Heart left ventricle (tissue), 16 donors: ENCODE results near the gene DNMT3A. TPM values are rescaled to one million over a fixed set of nuclear protein-coding genes. Genes with fewer than 3 reads are reported as not detected.

Experiments used
- ATAC-seq, 4 donors: fragments of 200-7000 bp; cut with Tn5 transposase; one replicate each; pipeline ENCODE4 v1.9.1; 2020 to 2022; ENCODE audit warnings: moderate library complexity in 4 of 4, mild to moderate bottlenecking in 3 of 4, moderate number of reproducible peaks in 1 of 4
- DNase-seq, 5 donors: peaks; one replicate each; pipeline ENCODE4 v3.0.0-alpha.2; 2020
- H3K27ac ChIP-seq, 12 donors: fragments of 200-600 bp; sonication (generic) in 4 of 12; one replicate each; pipeline versions ENCODE4 v1.5.0 to v1.8.0; 2016 to 2022; ENCODE audit warnings: mild to moderate bottlenecking in 2 of 12
- H3K27me3 ChIP-seq, 9 donors: fragments of 200-600 bp; sonication (generic) in 2 of 9; one replicate each; pipeline versions ENCODE4 v1.5.1 to v1.8.0; 2016 to 2022; ENCODE audit warnings: mild to moderate bottlenecking in 3 of 9
- H3K36me3 ChIP-seq, 9 donors: fragments of 200-600 bp; sonication (generic) in 2 of 9; one replicate each; pipeline versions ENCODE4 v1.5.0 to v1.8.0; 2018 to 2022; ENCODE audit warnings: mild to moderate bottlenecking in 2 of 9
- H3K4me1 ChIP-seq, 12 donors: fragments of 200-600 bp; sonication (generic) in 4 of 12; one replicate each; pipeline versions ENCODE4 v1.5.0 to v1.8.0; 2016 to 2022; ENCODE audit warnings: mild to moderate bottlenecking in 3 of 12
- H3K4me3 ChIP-seq, 12 donors: fragments of 200-600 bp; sonication (generic) in 4 of 12; one replicate each; pipeline versions ENCODE4 v1.5.0 to v1.8.0; 2017 to 2022; ENCODE audit warnings: mild to moderate bottlenecking in 9 of 12, moderate library complexity in 4 of 12
- H3K9me3 ChIP-seq, 12 donors: fragments of 200-600 bp; sonication (generic) in 4 of 12; one replicate each; pipeline versions ENCODE4 v1.5.0 to v1.8.0; 2016 to 2022; ENCODE audit warnings: mild to moderate bottlenecking in 1 of 12
- POLR2A ChIP-seq, 2 donors: fragments of 450-650 bp; IDR thresholded peaks; one replicate each; pipeline ENCODE4 v1.6.1; 2017; ENCODE audit warnings: antibody characterized with exemption in 2 of 2, mild to moderate bottlenecking in 2 of 2, moderate library complexity in 2 of 2
- WGBS, 4 donors: extraction: QIAGEN DNeasy Blood & Tissue Kit in 2 of 4; methylation state at CpG; one replicate each; pipeline versions ENCODE4 v1.1.5 to v1.1.7; 2013 to 2018; 5-methylcytosine and 5-hydroxymethylcytosine counted together
- intact Hi-C, 10 donors: fragments of 100-400 bp; cut with DNase I; formaldehyde crosslinking; loops; one replicate each; pipeline versions ENCODE4 v1.11.1 to v1.14.2; 2022
- polyA plus RNA-seq, 2 donors: library from polyadenylated mRNA; stranded (reverse); fragments of 200-250 nt; gene quantifications; one replicate each; pipeline ENCODE4 v1.2.3, GENCODE V29; 2013
- total RNA-seq, 9 donors: library from RNA; depleted of rRNA in 2 of 9; stranded (reverse); fragments of >200 nt in 2 of 9; fragmentation: NEBNext Ultra II Directional in 3 of 9; extraction: Animal tissue kit (Norgen Biotek cat#: 25700) in 3 of 9; gene quantifications; one replicate each; pipeline versions ENCODE4 v1.1.0 to v1.2.4, GENCODE V29; 2016 to 2023
- TF ChIP-seq, protein P1 (sequence below), 12 donors: fragments of 200-600 bp; sonication (generic) in 4 of 12; IDR thresholded peaks; one replicate each; pipeline versions ENCODE4 v1.5.0 to v1.8.0; 2018 to 2022; ENCODE audit warnings: antibody characterized with exemption in 12 of 12, mild to moderate bottlenecking in 5 of 12
- donor health status: ischemic (EF 13 %, LVEDD 7.1; RV severe dilation, severe dysfunction).
- donor health status: healthy with polysubstance abuse.
- donor health status: DM: no; HTN: yes; CAD: no.
- donor health status: DM: no; HTN: no; CAD: no.
- donor health status: ischemic (EF 25% LVEDD 6.9; RV normal size, moderate dysfunction).
- donor health status: ischemic (EF 25% LVEDD 5.7; RV mildly dilated, moderate dysfunction).
- donor health status: healthy.
- donor health status: DM: yes; HTN: yes; CAD: no.
- donor health status: ischemic (EF 35%, LVEDD 5.7; RV mildly dilated, moderate dysfunction).
- donor health status: nonischemic (EF 11% LVEDD 7.7; RV severe dilation, severe dysfunction).
- donor health status: DM: yes; HTN: yes; CAD: no.
- donor health status: PGD.
- donor health status: ischemic (EF 29% LVEDD 5.4; RV normal size, mild dysfunction).
- donor health status: nonischemic (EF 23%, LVEDD 6.1; RV moderate dilation, normal function).

The DNMT3A gene
- total and polyA plus RNA-seq, 11 donors: 3.5 to 26.0 (median 16.0) TPM

DNA sequence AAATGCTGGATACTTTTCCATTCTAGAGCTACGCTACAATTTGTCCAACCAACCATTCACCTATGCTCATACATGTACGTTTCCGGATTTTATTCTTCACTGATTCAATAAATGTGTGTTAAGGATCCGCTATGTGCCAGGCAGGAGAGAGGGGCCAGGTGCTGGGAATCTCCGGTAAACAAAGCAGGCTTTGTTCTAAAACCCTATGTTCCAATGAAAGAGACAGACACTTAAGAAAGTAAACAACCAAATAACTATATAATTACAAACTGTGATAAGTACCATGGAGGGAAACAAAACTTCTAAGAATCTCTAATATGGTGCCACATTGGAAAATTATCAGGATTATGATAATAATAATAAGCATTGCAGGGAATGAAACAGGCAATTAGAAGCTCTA, 151.2 kb downstream of the DNMT3A start:
- no peak for DNase-seq
- no peak overlapping the region for H3K27ac ChIP-seq
- no peaks in the 10 kb centered on the region for H3K36me3 ChIP-seq
- no peaks in the 10 kb centered on the region for H3K4me1 ChIP-seq
- H3K9me3 ChIP-seq: no peaks in the 10 kb centered on the region
- intact Hi-C loops: loop anchor here in 6 of 10 donors (5.0 to 10.0 kb wide), 5 partner anchors 216 to 786 kb away; partner anchors contain the start of gene DNAJC27 (in 1 of the 6)
- TF ChIP-seq POLR2A (IDR thresholded peaks at IDR 0.05): no peak
- TF ChIP-seq, protein P1, sequence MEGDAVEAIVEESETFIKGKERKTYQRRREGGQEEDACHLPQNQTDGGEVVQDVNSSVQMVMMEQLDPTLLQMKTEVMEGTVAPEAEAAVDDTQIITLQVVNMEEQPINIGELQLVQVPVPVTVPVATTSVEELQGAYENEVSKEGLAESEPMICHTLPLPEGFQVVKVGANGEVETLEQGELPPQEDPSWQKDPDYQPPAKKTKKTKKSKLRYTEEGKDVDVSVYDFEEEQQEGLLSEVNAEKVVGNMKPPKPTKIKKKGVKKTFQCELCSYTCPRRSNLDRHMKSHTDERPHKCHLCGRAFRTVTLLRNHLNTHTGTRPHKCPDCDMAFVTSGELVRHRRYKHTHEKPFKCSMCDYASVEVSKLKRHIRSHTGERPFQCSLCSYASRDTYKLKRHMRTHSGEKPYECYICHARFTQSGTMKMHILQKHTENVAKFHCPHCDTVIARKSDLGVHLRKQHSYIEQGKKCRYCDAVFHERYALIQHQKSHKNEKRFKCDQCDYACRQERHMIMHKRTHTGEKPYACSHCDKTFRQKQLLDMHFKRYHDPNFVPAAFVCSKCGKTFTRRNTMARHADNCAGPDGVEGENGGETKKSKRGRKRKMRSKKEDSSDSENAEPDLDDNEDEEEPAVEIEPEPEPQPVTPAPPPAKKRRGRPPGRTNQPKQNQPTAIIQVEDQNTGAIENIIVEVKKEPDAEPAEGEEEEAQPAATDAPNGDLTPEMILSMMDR (IDR thresholded peaks at IDR 0.05): no peak
- 87 to 90% (median 89%) methylated on average over 5 of the region's 5 CpGs for WGBS, 4 donors
- H3K4me3 ChIP-seq: no peak overlapping the region
- no peak for ATAC-seq
- H3K27me3 ChIP-seq: no peaks in the 10 kb centered on the region

DNA sequence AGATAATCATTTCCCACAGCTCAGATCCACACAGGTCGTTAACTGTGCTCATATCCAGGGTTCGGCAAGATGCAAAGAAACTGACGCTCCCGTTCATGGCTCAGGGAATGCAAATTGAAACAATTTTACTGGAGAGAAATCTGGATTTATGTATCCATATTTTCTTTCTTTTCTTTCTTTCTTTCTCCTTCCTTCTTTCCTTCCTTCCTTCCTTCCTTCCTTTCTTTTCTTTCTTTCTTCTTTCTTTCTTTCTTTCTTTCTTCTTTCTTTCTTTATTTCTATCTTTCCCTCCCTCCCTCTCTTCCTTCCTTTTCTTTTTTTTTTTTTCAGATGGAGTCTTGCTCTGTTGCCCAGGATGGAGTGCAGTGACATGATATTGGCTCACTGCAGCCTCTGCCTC, 153.3 kb downstream of the DNMT3A start:
- H3K9me3 ChIP-seq: no peaks in the 10 kb centered on the region
- no peaks in the 10 kb centered on the region for H3K4me1 ChIP-seq
- H3K27ac ChIP-seq: no peak overlapping the region
- no peak for DNase-seq
- H3K27me3 ChIP-seq: no peaks in the 10 kb centered on the region
- WGBS, 4 donors: 70 to 77% (median 74%) methylated on average over 4 of the region's 4 CpGs
- ATAC-seq: no peak
- intact Hi-C loops: no loop called here
- H3K4me3 ChIP-seq: no peak overlapping the region
- TF ChIP-seq POLR2A (IDR thresholded peaks at IDR 0.05): no peak
- TF ChIP-seq, protein P1 (IDR thresholded peaks at IDR 0.05): no peak
- H3K36me3 ChIP-seq: no peaks in the 10 kb centered on the region

- Histone ChIP-seq H3K27ac (no peak overlapping the region), H3K27me3 (no peaks in the 10 kb centered on the region), H3K36me3 (no peaks in the 10 kb centered on the region), H3K4me3 (no peak overlapping the region), H3K4me1 (no peaks in the 10 kb centered on the region), H3K9me3 (no peaks in the 10 kb centered on the region)
- 68 to 72% (median 71%) methylated on average over 11 of the region's 11 CpGs for WGBS, 4 donors
- DNase-seq (no peak), ATAC-seq (no peak)
- no peak for TF ChIP-seq POLR2A (IDR thresholded peaks at IDR 0.05)
- TF ChIP-seq, protein P1 (IDR thresholded peaks at IDR 0.05): no peak
- intact Hi-C loops: no loop called here
Measured at GRCh38 chr2:25187729-25188350, 153.9 kb downstream of the DNMT3A start.

DNA sequence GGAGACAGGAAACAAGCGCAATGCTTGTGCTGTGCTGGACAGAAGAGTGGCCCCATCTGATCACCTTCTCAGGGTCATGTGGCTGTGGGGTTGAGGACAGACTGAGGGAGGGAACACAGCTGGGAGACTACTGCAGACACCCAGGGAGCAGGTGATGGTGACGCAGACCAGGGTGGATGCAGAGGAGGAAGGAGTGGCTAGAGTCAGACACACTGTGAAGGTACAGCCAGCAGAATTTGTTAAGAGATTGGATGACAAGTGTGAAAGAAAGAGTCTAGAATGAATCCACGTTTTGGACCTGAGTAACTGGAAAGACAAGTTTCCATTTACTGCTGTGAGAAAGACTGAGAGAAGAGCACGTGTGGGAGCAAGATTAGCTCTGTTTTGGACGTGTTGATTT, 157.5 kb downstream of the DNMT3A start:
- Histone ChIP-seq H3K9me3 (peaks cover 0 to 7% (median 0%) of the 10 kb centered on the region in 12 donors), H3K36me3 (no peaks in the 10 kb centered on the region), H3K4me3 (no peak overlapping the region), H3K27ac (no peak overlapping the region), H3K27me3 (peaks cover 0 to 3% (median 0%) of the 10 kb centered on the region in 9 donors), H3K4me1 (no peaks in the 10 kb centered on the region)
- TF ChIP-seq POLR2A (IDR thresholded peaks at IDR 0.05): no peak
- TF ChIP-seq, protein P1 (IDR thresholded peaks at IDR 0.05): no peak
- DNase-seq: no peak
- peak in 1 of 4 donors; percentile 55 for ATAC-seq
- WGBS, 4 donors: 42 to 51% (median 46%) methylated on average over 5 of the region's 5 CpGs
- intact Hi-C loops: no loop called here
